NCI-H2171 treated with DMSO at 0.1 percent for 48 hours (cell line): Measurements from ENCODE around the gene SHKBP1.
"Not testable (repeated sequence)": the region's sequence is repeated elsewhere in the genome, so short reads cannot be mapped to it uniquely, and the experiment has no call there.

Source experiments
- DNase-seq: peaks from one replicate; lab custom pipeline; 2025; lab: John Stamatoyannopoulos, UW

SHKBP1 gene

GRCh38 chr19:40555978-40556689 lies 20.5 kb upstream of the SHKBP1 start:
- no peak for DNase-seq

GRCh38 chr19:40556953-40557530 lies 19.6 kb upstream of the SHKBP1 start:
- no peak for DNase-seq

GRCh38 chr19:40559394-40559793 lies 17.3 kb upstream of the SHKBP1 start:
- DNase-seq = no peak

- DNase-seq = peak; percentile 92
These were observed 16.6 kb upstream of the SHKBP1 start for GRCh38 chr19:40560092-40560507.

GRCh38 chr19:40561947-40562346 lies 14.7 kb upstream of the SHKBP1 start:
- peak; percentile 19 for DNase-seq

GRCh38 chr19:40564535-40564934 lies 12.1 kb upstream of the SHKBP1 start:
- not testable (repeated sequence) for DNase-seq

- DNase-seq = no peak
These were observed 11.3 kb upstream of the SHKBP1 start for GRCh38 chr19:40565355-40565754.

GRCh38 chr19:40565910-40566495 lies 10.7 kb upstream of the SHKBP1 start:
- DNase-seq = no peak

GRCh38 chr19:40567040-40567749 lies 9.5 kb upstream of the SHKBP1 start:
- DNase-seq = peak; percentile 19

GRCh38 chr19:40567750-40568494 lies 8.8 kb upstream of the SHKBP1 start:
- no peak for DNase-seq

GRCh38 chr19:40570313-40571004 lies 6.2 kb upstream of the SHKBP1 start:
- peak; percentile 98 for DNase-seq

- no peak for DNase-seq
These were observed 5.7 kb upstream of the SHKBP1 start for GRCh38 chr19:40571005-40571318.

- DNase-seq = no peak
These were observed 4.7 kb upstream of the SHKBP1 start for GRCh38 chr19:40571831-40572495.

- DNase-seq = no peak
These were observed 1.3 kb upstream of the SHKBP1 start for GRCh38 chr19:40575326-40575725.

GRCh38 chr19:40576151-40576584 lies 505 bp upstream of the SHKBP1 start:
- DNase-seq = peak; percentile 18

GRCh38 chr19:40578442-40578908 lies 1.8 kb downstream of the SHKBP1 start:
- peak; percentile 24 for DNase-seq

- no peak for DNase-seq
These were observed 3.9 kb downstream of the SHKBP1 start for GRCh38 chr19:40580619-40581018.

GRCh38 chr19:40581531-40581930 lies 4.9 kb downstream of the SHKBP1 start:
- no peak for DNase-seq

GRCh38 chr19:40582467-40582866 lies 5.8 kb downstream of the SHKBP1 start:
- no peak for DNase-seq

GRCh38 chr19:40583283-40583682 lies 6.6 kb downstream of the SHKBP1 start:
- DNase-seq = no peak

GRCh38 chr19:40584007-40584406 lies 7.3 kb downstream of the SHKBP1 start:
- DNase-seq = no peak
